Measurements from ENCODE around the gene OR14I1. TPM values are rescaled to one million over a fixed set of nuclear protein-coding genes. Genes with fewer than 3 reads are reported as not detected.

Gene OR14I1
- total RNA-seq, 1 experiment from 2014 or later: not detected

DNA sequence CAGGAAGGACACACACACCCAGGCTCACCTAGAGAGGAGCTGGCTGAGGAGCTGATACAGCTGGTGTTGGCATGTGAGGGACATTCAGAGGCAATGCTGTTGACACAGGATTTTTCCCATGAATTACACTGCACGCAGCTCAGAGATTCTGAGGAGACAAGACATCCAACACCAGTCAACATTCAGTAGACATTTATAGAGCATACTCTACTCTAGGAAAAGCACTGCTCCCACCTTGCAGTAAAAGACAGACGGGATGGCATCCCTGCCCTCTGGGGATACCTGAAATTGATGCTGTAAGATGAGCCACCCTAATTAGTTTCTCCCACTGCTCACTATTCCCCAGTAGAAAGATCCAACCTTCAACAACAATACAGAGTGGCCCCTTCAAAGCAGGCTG lies 47.9 kb upstream of the OR14I1 start:
- Histone ChIP-seq H3K27me3 (ENCODE audit: insufficient read depth, low read depth) (peaks cover 2% of the 10 kb centered on the region; the same call in 1 of the 2 replicates), H3K4me1 (replicated peaks; ENCODE audit: insufficient read depth) (no peaks in the 10 kb centered on the region), H4K20me1 (ENCODE audit: insufficient read depth) (no peaks in the 10 kb centered on the region), H3K36me3 (ENCODE audit: low read depth) (no peaks in the 10 kb centered on the region), H3K27ac (no peak overlapping the region), H3K79me2 (ENCODE audit: low read depth) (no peaks in the 10 kb centered on the region), H3K4me2 (no peak overlapping the region), H3K4me3 (no peak overlapping the region), H2AFZ (no peak overlapping the region), H3F3A (ENCODE audit: insufficient read depth, low read depth) (peaks cover 10% of the 10 kb centered on the region; the same call in 1 of the 2 replicates), H3K9me3 (ENCODE audit: insufficient read depth, low read depth) (no peaks in the 10 kb centered on the region), H3K9me2 (ENCODE audit: insufficient read depth) (no peaks in the 10 kb centered on the region)
- no peak for DNase-seq
- POLR2A ChIA-PET (ENCODE audit: unreplicated experiment): no interaction called here
- TF ChIP-seq, protein P1, sequence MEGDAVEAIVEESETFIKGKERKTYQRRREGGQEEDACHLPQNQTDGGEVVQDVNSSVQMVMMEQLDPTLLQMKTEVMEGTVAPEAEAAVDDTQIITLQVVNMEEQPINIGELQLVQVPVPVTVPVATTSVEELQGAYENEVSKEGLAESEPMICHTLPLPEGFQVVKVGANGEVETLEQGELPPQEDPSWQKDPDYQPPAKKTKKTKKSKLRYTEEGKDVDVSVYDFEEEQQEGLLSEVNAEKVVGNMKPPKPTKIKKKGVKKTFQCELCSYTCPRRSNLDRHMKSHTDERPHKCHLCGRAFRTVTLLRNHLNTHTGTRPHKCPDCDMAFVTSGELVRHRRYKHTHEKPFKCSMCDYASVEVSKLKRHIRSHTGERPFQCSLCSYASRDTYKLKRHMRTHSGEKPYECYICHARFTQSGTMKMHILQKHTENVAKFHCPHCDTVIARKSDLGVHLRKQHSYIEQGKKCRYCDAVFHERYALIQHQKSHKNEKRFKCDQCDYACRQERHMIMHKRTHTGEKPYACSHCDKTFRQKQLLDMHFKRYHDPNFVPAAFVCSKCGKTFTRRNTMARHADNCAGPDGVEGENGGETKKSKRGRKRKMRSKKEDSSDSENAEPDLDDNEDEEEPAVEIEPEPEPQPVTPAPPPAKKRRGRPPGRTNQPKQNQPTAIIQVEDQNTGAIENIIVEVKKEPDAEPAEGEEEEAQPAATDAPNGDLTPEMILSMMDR (conservative IDR thresholded peaks at IDR 0.05): no peak
- no peak for TF ChIP-seq EZH2 (IDR thresholded peaks at IDR 0.05; ENCODE audit: low read depth)
- intact Hi-C loops (cut with micrococcal nuclease; ENCODE audit: unreplicated experiment): no loop called here
- BruUV-seq (replicated peaks): no TSS peak
- CTCF ChIA-PET: no interaction called here

DNA sequence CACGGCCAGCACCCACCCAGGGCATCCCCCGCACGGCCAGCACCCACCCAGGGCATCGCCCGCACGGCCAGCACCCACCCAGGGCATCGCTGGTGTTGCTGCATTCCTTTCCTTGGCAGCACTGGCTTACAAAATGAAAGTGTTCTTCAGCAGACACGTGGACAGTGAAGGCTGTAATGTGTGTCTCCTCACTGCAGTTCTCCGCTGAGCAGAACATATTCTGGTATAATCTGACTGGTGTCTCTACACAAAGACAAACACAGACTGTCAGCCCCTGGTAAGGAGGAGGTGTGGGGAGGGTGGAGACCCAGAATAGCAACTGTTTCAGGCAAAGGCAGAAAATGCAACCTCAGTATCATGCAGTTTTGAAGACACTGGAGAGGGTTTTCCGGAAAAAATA lies 45.6 kb upstream of the OR14I1 start:
- no peak for TF ChIP-seq EZH2 (IDR thresholded peaks at IDR 0.05; ENCODE audit: low read depth)
- TF ChIP-seq, protein P1 (conservative IDR thresholded peaks at IDR 0.05): no peak
- no peaks in the 10 kb centered on the region for H3K4me1 ChIP-seq (replicated peaks; ENCODE audit: insufficient read depth)
- H3K79me2 ChIP-seq (ENCODE audit: low read depth): no peaks in the 10 kb centered on the region
- no peak overlapping the region for H3K27ac ChIP-seq
- no peaks in the 10 kb centered on the region for H4K20me1 ChIP-seq (ENCODE audit: insufficient read depth)
- no peak overlapping the region for H2AFZ ChIP-seq
- no peaks in the 10 kb centered on the region for H3K9me2 ChIP-seq (ENCODE audit: insufficient read depth)
- intact Hi-C loops (cut with micrococcal nuclease; ENCODE audit: unreplicated experiment): no loop called here
- peaks cover 23% of the 10 kb centered on the region for H3K27me3 ChIP-seq (ENCODE audit: insufficient read depth, low read depth)
- ChIA-PET CTCF (no interaction called here), POLR2A (ENCODE audit: unreplicated experiment) (no interaction called here)
- H3K36me3 ChIP-seq (ENCODE audit: low read depth): no peaks in the 10 kb centered on the region
- no peak for DNase-seq
- no peak overlapping the region for H3K4me2 ChIP-seq
- no peaks in the 10 kb centered on the region for H3F3A ChIP-seq (ENCODE audit: insufficient read depth, low read depth)
- no peaks in the 10 kb centered on the region for H3K9me3 ChIP-seq (ENCODE audit: insufficient read depth, low read depth)
- BruUV-seq (replicated peaks): no TSS peak
- H3K4me3 ChIP-seq: no peak overlapping the region

DNA sequence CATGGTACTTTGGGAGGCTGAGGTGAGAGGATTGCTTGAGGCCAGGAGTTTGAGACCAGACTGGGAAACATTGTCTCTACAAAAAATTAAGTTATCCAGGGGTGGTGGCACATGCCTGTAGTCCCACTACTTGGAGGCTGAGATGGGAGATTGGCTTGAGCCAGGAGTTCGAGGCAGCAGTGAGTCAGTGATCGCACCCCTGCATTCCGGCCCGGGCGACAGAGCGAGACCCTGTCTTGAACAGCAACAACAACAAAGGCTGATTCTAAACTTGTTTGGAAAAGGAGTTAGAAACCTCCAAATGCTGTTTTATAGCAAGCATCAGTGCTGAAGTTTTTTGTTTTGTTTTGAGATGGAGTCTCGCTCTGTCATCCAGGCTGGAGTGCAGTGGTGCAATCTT lies 38.3 kb upstream of the OR14I1 start:
- CTCF ChIA-PET: no interaction called here

More for the DNA sequence above, 38.3 kb upstream of the OR14I1 start:
- Histone ChIP-seq H3K4me2 (no peak overlapping the region), H3K36me3 (ENCODE audit: low read depth) (no peaks in the 10 kb centered on the region), H4K20me1 (ENCODE audit: insufficient read depth) (no peaks in the 10 kb centered on the region), H3K27ac (no peak overlapping the region), H3K9me3 (ENCODE audit: insufficient read depth, low read depth) (no peaks in the 10 kb centered on the region), H2AFZ (no peak overlapping the region), H3K4me3 (no peak overlapping the region), H3K4me1 (replicated peaks; ENCODE audit: insufficient read depth) (no peaks in the 10 kb centered on the region), H3K79me2 (ENCODE audit: low read depth) (no peaks in the 10 kb centered on the region), H3K27me3 (ENCODE audit: insufficient read depth, low read depth) (peaks cover 66% of the 10 kb centered on the region), H3F3A (ENCODE audit: insufficient read depth, low read depth) (no peaks in the 10 kb centered on the region), H3K9me2 (ENCODE audit: insufficient read depth) (no peaks in the 10 kb centered on the region)
- POLR2A ChIA-PET (ENCODE audit: unreplicated experiment): no interaction called here
- BruUV-seq (replicated peaks): no TSS peak
- DNase-seq: no peak
- intact Hi-C loops (cut with micrococcal nuclease; ENCODE audit: unreplicated experiment): no loop called here
- TF ChIP-seq EZH2 (IDR thresholded peaks at IDR 0.05; ENCODE audit: low read depth): no peak
- TF ChIP-seq, protein P1 (conservative IDR thresholded peaks at IDR 0.05): no peak

All from PC-9 (cell line).